HPDE6-E6E7 (cell line): ENCODE data around the gene R3HDM4.
"Not testable (repeated sequence)": the region's sequence is repeated elsewhere in the genome, so short reads cannot be mapped to it uniquely, and the experiment has no call there.

ENCODE experiments used
- DNase-seq: peaks from one replicate; pipeline ENCODE4 v3.0.0; 2011; ENCODE audit warnings: missing footprints; ENCODE audit errors: extremely low spot score

R3HDM4 gene

GRCh38 chr19:858284-858683 is 54.7 kb downstream of the R3HDM4 start:
- DNase-seq: no peak

GRCh38 chr19:855566-856120 is 57.4 kb downstream of the R3HDM4 start:
- DNase-seq: no peak

GRCh38 chr19:855142-855541 is 57.9 kb downstream of the R3HDM4 start:
- DNase-seq: no peak

- DNase-seq: no peak
These were observed 58.5 kb downstream of the R3HDM4 start for GRCh38 chr19:854549-854948.

- not testable (repeated sequence) for DNase-seq
These were observed 59.3 kb downstream of the R3HDM4 start for GRCh38 chr19:853614-854220.

- no peak for DNase-seq
These were observed 59.9 kb downstream of the R3HDM4 start for GRCh38 chr19:853014-853585.

- no peak for DNase-seq
These were observed 60.6 kb downstream of the R3HDM4 start, which contains the start of gene ELANE for GRCh38 chr19:852136-853013. Gene ELANE (plus strand): TSS chr19:852303. CDS start chr19:852329, 26 bp downstream.

GRCh38 chr19:850979-851335 is 62.1 kb downstream of the R3HDM4 start:
- DNase-seq: no peak

GRCh38 chr19:850221-850978 is 62.6 kb downstream of the R3HDM4 start:
- DNase-seq: no peak

- DNase-seq: not testable (repeated sequence)
These were observed 63.8 kb downstream of the R3HDM4 start for GRCh38 chr19:849195-849594.

- no peak for DNase-seq
These were observed 64.6 kb downstream of the R3HDM4 start for GRCh38 chr19:848386-848921.
